ENCODE results near the gene CFAP91. TPM values are rescaled to one million over a fixed set of nuclear protein-coding genes. Genes with fewer than 3 reads are reported as not detected.
"Not testable (repeated sequence)": the region's sequence is repeated elsewhere in the genome, so short reads cannot be mapped to it uniquely, and the experiment has no call there.

Gene CFAP91
- total RNA-seq, 1 experiment from 2014 or later = 2.0 TPM

- no peak for DNase-seq (ENCODE audit: low read depth)
Measured at GRCh38 chr3:119677641-119677934, 25.2 kb upstream of the CFAP91 start.

- not testable (repeated sequence) for DNase-seq (ENCODE audit: low read depth)
Measured at GRCh38 chr3:119678209-119678608, 24.6 kb upstream of the CFAP91 start.

- DNase-seq (ENCODE audit: low read depth) = no peak
Measured at GRCh38 chr3:119679874-119680273, 22.9 kb upstream of the CFAP91 start.

- DNase-seq (ENCODE audit: low read depth) = peak; percentile 34
Measured at GRCh38 chr3:119681279-119681678, 21.5 kb upstream of the CFAP91 start.

GRCh38 chr3:119683421-119683820 is 19.4 kb upstream of the CFAP91 start:
- DNase-seq (ENCODE audit: low read depth) = no peak

- peak; percentile 14 for DNase-seq (ENCODE audit: low read depth)
Measured at GRCh38 chr3:119690043-119690656, 12.7 kb upstream of the CFAP91 start.

GRCh38 chr3:119695480-119695879 is 7.3 kb upstream of the CFAP91 start:
- peak; percentile 15 for DNase-seq (ENCODE audit: low read depth)

- DNase-seq (ENCODE audit: low read depth) = no peak
Measured at GRCh38 chr3:119697394-119697793, 5.4 kb upstream of the CFAP91 start.

- DNase-seq (ENCODE audit: low read depth) = peak; percentile 66
Measured at GRCh38 chr3:119700269-119700919, 2.4 kb upstream of the CFAP91 start.

- no peak for DNase-seq (ENCODE audit: low read depth)
Measured at GRCh38 chr3:119700920-119701734, 1.7 kb upstream of the CFAP91 start.

- DNase-seq (ENCODE audit: low read depth) = no peak
Measured at GRCh38 chr3:119703820-119704531, 1.2 kb downstream of the CFAP91 start.

GRCh38 chr3:119715105-119715504 is 12.3 kb downstream of the CFAP91 start:
- no peak for DNase-seq (ENCODE audit: low read depth)

GRCh38 chr3:119716998-119717397 is 14.2 kb downstream of the CFAP91 start:
- no peak for DNase-seq (ENCODE audit: low read depth)

GRCh38 chr3:119717520-119717919 is 14.7 kb downstream of the CFAP91 start:
- no peak for DNase-seq (ENCODE audit: low read depth)

GRCh38 chr3:119723022-119723421 is 20.2 kb downstream of the CFAP91 start:
- no peak for DNase-seq (ENCODE audit: low read depth)

- DNase-seq (ENCODE audit: low read depth) = no peak
Measured at GRCh38 chr3:119726909-119727308, 24.1 kb downstream of the CFAP91 start.

- no peak for DNase-seq (ENCODE audit: low read depth)
Measured at GRCh38 chr3:119729996-119730395, 27.2 kb downstream of the CFAP91 start.

- DNase-seq (ENCODE audit: low read depth) = peak; percentile 51
Measured at GRCh38 chr3:119731560-119732343, 28.9 kb downstream of the CFAP91 start.

- DNase-seq (ENCODE audit: low read depth) = no peak
Measured at GRCh38 chr3:119733812-119734211, 31.0 kb downstream of the CFAP91 start.

GRCh38 chr3:119738741-119739140 is 35.9 kb downstream of the CFAP91 start:
- DNase-seq (ENCODE audit: low read depth) = no peak
